HCT116 (cell line): ENCODE measurements around the gene GRIP2. TPM values are rescaled to one million over a fixed set of nuclear protein-coding genes. Genes with fewer than 3 reads are reported as not detected.

Source experiments
- ATAC-seq: fragments of 200-7000 bp; cut with Tn5 transposase; 2 replicates; pipeline ENCODE4 v1.9.1; 2020; ENCODE audit warnings: mild to moderate bottlenecking, moderate library complexity
- BruUV-seq: library from RNA; stranded (reverse); fragments of 400-500 nt; replicated peaks from 2 replicates; lab custom pipeline; 2021; lab: Mats Ljungman, UMichigan
- CTCF ChIA-PET: fragments of 300-600 bp; sonication (Branson Sonifier 250); formaldehyde crosslinking; loops from one replicate; lab custom pipeline; 2021; ENCODE audit warnings: antibody characterized with exemption; lab: Charles Lee
- POLR2A ChIA-PET: fragments of 300-600, 350-600 bp; sonication (Branson Sonifier 250); formaldehyde crosslinking; loops from one replicate; lab custom pipeline; 2021; ENCODE audit warnings: antibody characterized with exemption; lab: Charles Lee
- RAD21 ChIA-PET, 2 experiments: fragments of 300-600 bp; sonication (Branson Sonifier 250); formaldehyde crosslinking; loops; one replicate each; lab custom pipeline; 2023; ENCODE audit warnings: low total read pairs in 2 of 2; ENCODE audit not compliant: uncharacterized antibody in 2 of 2, unreplicated experiment in 2 of 2, low non-redundant PET in 1 of 2; lab: Charles Lee
- DNase-seq: peaks from one replicate; pipeline ENCODE4 v3.0.0-alpha.2; 2010; ENCODE audit warnings: low read depth, low spot score
- H2AFZ ChIP-seq: fragments of 200-600 bp; shearing (Covaris generic), sonication (generic); 2 replicates; pipeline ENCODE4 v1.6.1; 2017; ENCODE audit warnings: low read depth, mixed run types, mixed read lengths, antibody characterized with exemption, low read length; ENCODE audit not compliant: poor library complexity, severe bottlenecking
- H3K27ac ChIP-seq: 2 replicates; pipeline ENCODE4 v1.5.1; 2012; ENCODE audit warnings: low read depth, low read length
- H3K27me3 ChIP-seq: fragments of 200-600 bp; sonication (generic); 2 replicates; pipeline ENCODE4 v1.6.1; 2016; ENCODE audit warnings: mixed run types, low read length, mixed read lengths; ENCODE audit not compliant: insufficient read depth
- H3K36me3 ChIP-seq, 2 experiments: fragments of 200-500 bp in 1 of 2; fragments of 200-600 bp in 1 of 2; sonication (Bioruptor generic) in 1 of 2; sonication (generic) in 1 of 2; 2 replicates each; pipeline versions ENCODE4 v1.5.1 to v1.6.1; 2014 to 2016; ENCODE audit warnings: low read length in 2 of 2, inconsistent platforms in 1 of 2, mixed read lengths in 1 of 2, mixed run types in 1 of 2; ENCODE audit not compliant: insufficient read depth in 2 of 2, control insufficient read depth in 1 of 2
- H3K4me1 ChIP-seq, 2 experiments: fragments of 200-600 bp in 1 of 2; sonication (generic) in 1 of 2; 2 replicates each; pipeline versions ENCODE4 v1.5.1 to v1.6.1; 2012 to 2017; ENCODE audit warnings: low read length in 2 of 2, inconsistent platforms in 1 of 2, mild to moderate bottlenecking in 1 of 2, mixed read lengths in 1 of 2, mixed run types in 1 of 2, moderate library complexity in 1 of 2; ENCODE audit not compliant: insufficient read depth in 2 of 2, control insufficient read depth in 1 of 2
- H3K4me2 ChIP-seq: fragments of 200-600 bp; sonication (generic); 2 replicates; pipeline ENCODE4 v1.6.1; 2017; ENCODE audit warnings: mixed run types, low read length, mixed read lengths
- H3K4me3 ChIP-seq, 2 experiments: fragments of 200-600 bp in 1 of 2; sonication (generic) in 1 of 2; replicated peaks in 1 of 2; 2 replicates each; pipeline ENCODE4 v1.5.1; 2011 to 2016; ENCODE audit warnings: low read length in 2 of 2, control low read depth in 1 of 2, low read depth in 1 of 2, mild to moderate bottlenecking in 1 of 2, mixed read lengths in 1 of 2, mixed run types in 1 of 2
- H3K79me2 ChIP-seq: fragments of 200-600 bp; sonication (generic); 2 replicates; pipeline ENCODE4 v1.6.1; 2017; ENCODE audit warnings: mild to moderate bottlenecking, mixed run types, low read length, moderate library complexity, mixed read lengths; ENCODE audit not compliant: insufficient read depth
- H3K9ac ChIP-seq: fragments of 200-600 bp; sonication (generic); 2 replicates; pipeline ENCODE4 v1.6.1; 2016; ENCODE audit warnings: low read length, mixed read lengths
- H3K9me2 ChIP-seq: fragments of 200-600 bp; sonication (generic), shearing (Covaris generic); 2 replicates; pipeline ENCODE4 v1.6.1; 2017; ENCODE audit warnings: mixed run types, mild to moderate bottlenecking, moderate library complexity; ENCODE audit not compliant: insufficient read depth
- H3K9me3 ChIP-seq, 2 experiments: fragments of 200-500 bp in 1 of 2; fragments of 200-600 bp in 1 of 2; sonication (Bioruptor generic) in 1 of 2; sonication (generic) in 1 of 2; 2 replicates each; pipeline ENCODE4 v1.6.1; 2014 to 2017; ENCODE audit warnings: low read length in 2 of 2, mixed read lengths in 2 of 2, inconsistent platforms in 1 of 2, low read depth in 1 of 2, mild to moderate bottlenecking in 1 of 2, mixed run types in 1 of 2, moderate library complexity in 1 of 2; ENCODE audit not compliant: control insufficient read depth in 1 of 2, insufficient read depth in 1 of 2
- H4K20me1 ChIP-seq: fragments of 200-600 bp; sonication (generic), shearing (Covaris generic); 2 replicates; pipeline ENCODE4 v1.6.1; 2017; ENCODE audit warnings: mixed run types, mild to moderate bottlenecking, moderate library complexity; ENCODE audit not compliant: insufficient read depth
- CTCF ChIP-seq, 3 experiments: fragments of 200-600 bp in 1 of 3; sonication (generic) in 1 of 3; IDR thresholded peaks in 2 of 3; conservative IDR thresholded peaks in 1 of 3; 2 replicates each; pipeline ENCODE4 v1.5.1; 2012 to 2017; ENCODE audit warnings: low read depth in 2 of 3, low read length in 2 of 3, antibody characterized with exemption in 1 of 3, borderline replicate concordance in 1 of 3, control low read depth in 1 of 3, mild to moderate bottlenecking in 1 of 3, mixed read lengths in 1 of 3, mixed run types in 1 of 3, moderate library complexity in 1 of 3; ENCODE audit not compliant: insufficient read depth in 1 of 3
- ELF1 ChIP-seq: IDR thresholded peaks from 2 replicates; pipeline ENCODE4 v1.6.1; 2012; ENCODE audit warnings: low read depth, borderline replicate concordance
- MAX ChIP-seq: IDR thresholded peaks from 2 replicates; pipeline ENCODE4 v1.6.1; 2012
- POLR2A ChIP-seq: IDR thresholded peaks from 2 replicates; pipeline ENCODE4 v1.7.0; 2011; ENCODE audit warnings: borderline replicate concordance; ENCODE audit not compliant: insufficient read depth, insufficient read length; ENCODE audit errors: extremely low read depth
- RAD21 ChIP-seq: IDR thresholded peaks from 2 replicates; pipeline ENCODE4 v1.6.1; 2012; ENCODE audit warnings: low read depth, mild to moderate bottlenecking
- SIN3A ChIP-seq: IDR thresholded peaks from 2 replicates; pipeline ENCODE4 v1.6.1; 2012; ENCODE audit warnings: low read depth
- SP1 ChIP-seq: IDR thresholded peaks from 2 replicates; pipeline ENCODE4 v1.6.1; 2012; ENCODE audit warnings: low read depth
- YY1 ChIP-seq: IDR thresholded peaks from 2 replicates; pipeline ENCODE4 v1.6.1; 2011; ENCODE audit warnings: low read length, low read depth, moderate library complexity, mild to moderate bottlenecking; ENCODE audit not compliant: insufficient replicate concordance; ENCODE audit errors: extremely low read depth
- ZNF274 ChIP-seq: fragments of 200-500 bp; sonication (Bioruptor generic); IDR thresholded peaks from 2 replicates; pipeline ENCODE4 v1.6.1; 2014; ENCODE audit warnings: mild to moderate bottlenecking, low read depth, low read length, inconsistent platforms
- intact Hi-C: fragments of 100-400 bp; cut with micrococcal nuclease; formaldehyde crosslinking; loops from 2 replicates; pipeline ENCODE4 v1.10.0; 2022
- total RNA-seq: library from RNA; stranded (reverse); gene quantifications from one replicate; pipeline ENCODE4 v1.2.1, GENCODE V29; 2021; ENCODE audit not compliant: unreplicated experiment

Gene GRIP2
- total RNA-seq, 1 experiment from 2014 or later, result 0.34 TPM

DNA sequence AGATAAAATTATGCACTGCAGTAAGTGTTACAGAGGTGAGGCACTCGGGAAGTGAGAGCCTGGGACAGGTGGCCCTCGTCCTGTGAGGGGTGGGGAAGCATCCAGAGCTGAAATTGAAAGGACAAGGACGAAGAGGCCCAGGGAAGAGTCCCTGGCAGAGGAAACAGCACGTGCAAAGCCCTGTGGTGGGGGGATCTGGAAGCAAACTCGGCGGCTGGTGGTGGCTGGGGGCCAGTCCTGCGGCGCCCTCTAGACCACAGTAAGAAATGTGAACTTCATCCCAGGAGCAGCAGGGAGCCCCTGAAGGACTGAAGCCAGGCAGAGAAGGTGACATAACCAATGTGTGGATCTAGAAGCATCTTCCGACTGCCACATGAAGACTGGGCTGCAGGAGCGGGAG is 42.8 kb downstream of the GRIP2 start:
- no peak overlapping the region for H3K9ac ChIP-seq
- H3K4me3 ChIP-seq, result no peak overlapping the region
- CTCF ChIA-PET, result no interaction called here
- 0 out of 4 replicates have a peak, but pooled peaks cover 0 to 4% of the 10 kb centered on the region in 2 experiments for H3K9me3 ChIP-seq
- DNase-seq (no peak), ATAC-seq (peak; percentile 70)
- intact Hi-C loops, result no loop called here
- no peaks in the 10 kb centered on the region for H3K27me3 ChIP-seq
- no TSS peak for BruUV-seq
- POLR2A ChIA-PET, result no interaction called here
- RAD21 ChIA-PET, result no interaction called here
- no peak overlapping the region for H3K4me2 ChIP-seq
- H2AFZ ChIP-seq, result no peak overlapping the region
- no peak overlapping the region for H3K27ac ChIP-seq
- no peaks in the 10 kb centered on the region for H3K9me2 ChIP-seq
- no peaks in the 10 kb centered on the region for H3K4me1 ChIP-seq
- H4K20me1 ChIP-seq, result no peaks in the 10 kb centered on the region
- H3K36me3 ChIP-seq, result no peaks in the 10 kb centered on the region
- no peaks in the 10 kb centered on the region for H3K79me2 ChIP-seq
- TF ChIP-seq ELF1, result no peak
- peak; percentile 50 for TF ChIP-seq RAD21
- no peak for TF ChIP-seq MAX
- TF ChIP-seq POLR2A, result no peak
- TF ChIP-seq CTCF (IDR thresholded peaks at IDR 0.05 in 2 of 3, conservative IDR thresholded peaks at IDR 0.05 in 1 of 3; ENCODE audit: borderline replicate concordance in 1 of 3, insufficient read depth in 1 of 3, low read depth in 2 of 3, low read length in 2 of 3), result peak in 2 of 3 experiments; percentile 20 to 30; a peak in 2 of 6 replicates
- TF ChIP-seq ZNF274, result no peak
- no peak for TF ChIP-seq SIN3A
- no peak for TF ChIP-seq SP1
- TF ChIP-seq YY1, result no peak
